Lung (tissue), 12 donors: Measurements from ENCODE around the gene SLX4. TPM values are rescaled to one million over a fixed set of nuclear protein-coding genes. Genes with fewer than 3 reads are reported as not detected.

Experiments used
- ATAC-seq: fragments of 200-7000 bp; cut with Tn5 transposase; one replicate; pipeline ENCODE4 v1.9.1; 2020; ENCODE audit warnings: moderate number of reproducible peaks; ENCODE audit not compliant: insufficient read depth, low FRiP score
- DNase-seq, 3 donors: peaks; one replicate each; pipeline ENCODE4 v3.0.0-alpha.2; 2013 to 2017
- H3K27ac ChIP-seq, 2 donors: one replicate each; pipeline ENCODE4 v1.5.1; 2013; ENCODE audit warnings: mild to moderate bottlenecking in 2 of 2, moderate library complexity in 2 of 2, control low read depth in 1 of 2, inconsistent platforms in 1 of 2, low read depth in 1 of 2, low read length in 1 of 2
- H3K27me3 ChIP-seq, 3 donors: one replicate each; pipeline ENCODE4 v1.5.1; 2013; ENCODE audit warnings: low read length in 2 of 3; ENCODE audit not compliant: control insufficient read depth in 3 of 3, insufficient read depth in 3 of 3
- H3K36me3 ChIP-seq, 4 donors: one replicate each; pipeline ENCODE4 v1.5.1; 2013; ENCODE audit warnings: low read length in 4 of 4, mild to moderate bottlenecking in 1 of 4, moderate library complexity in 1 of 4; ENCODE audit not compliant: control insufficient read depth in 4 of 4, insufficient read depth in 4 of 4
- H3K4me1 ChIP-seq, 5 donors: one replicate each; pipeline ENCODE4 v1.5.1; 2013; ENCODE audit warnings: low read length in 5 of 5, mild to moderate bottlenecking in 2 of 5, moderate library complexity in 1 of 5; ENCODE audit not compliant: control insufficient read depth in 5 of 5, insufficient read depth in 5 of 5
- H3K4me3 ChIP-seq: one replicate; pipeline ENCODE4 v1.5.1; 2013; ENCODE audit warnings: mild to moderate bottlenecking, control low read depth, moderate library complexity
- H3K9ac ChIP-seq, 2 donors: one replicate each; pipeline ENCODE4 v1.5.1; 2013; ENCODE audit warnings: low read length in 2 of 2, control low read depth in 1 of 2; ENCODE audit not compliant: insufficient read depth in 1 of 2
- H3K9me3 ChIP-seq, 4 donors: one replicate each; pipeline ENCODE4 v1.5.1; 2013; ENCODE audit warnings: low read length in 3 of 4, mild to moderate bottlenecking in 1 of 4, moderate library complexity in 1 of 4; ENCODE audit not compliant: control insufficient read depth in 4 of 4, insufficient read depth in 3 of 4
- CTCF ChIP-seq: IDR thresholded peaks from 2 replicates; pipeline ENCODE4 v1.5.1; 2012; ENCODE audit warnings: mild to moderate bottlenecking; ENCODE audit errors: control extremely low read depth, extremely low read depth
- WGBS, 2 donors: extraction: QIAGEN DNeasy Blood & Tissue Kit; methylation state at CpG; one replicate each; pipeline ENCODE4 v1.1.7; 2013; 5-methylcytosine and 5-hydroxymethylcytosine counted together
- polyA plus RNA-seq, 2 donors: library from polyadenylated mRNA; stranded (reverse); fragments of 200-250 nt; gene quantifications; one replicate each; pipeline ENCODE4 v1.2.1, GENCODE V29; 2013
- total RNA-seq, 2 donors: library from RNA; depleted of rRNA in 1 of 2; stranded (reverse); fragments of >200 nt in 1 of 2; gene quantifications; one replicate each; pipeline ENCODE4 v1.2.1, GENCODE V29; 2014 to 2021
- donor health status: control.
- donor health status: control.
- donor health status: Bipolar disorder and iron deficiency.
- donor health status: healthy.
- donor health status: DM: yes; HTN: yes; CAD: no.

Gene SLX4
- total and polyA plus RNA-seq, 4 donors = 2.4 to 7.0 (median 3.7) TPM

GRCh38 chr16:3562914-3563480 is 48.4 kb downstream of the SLX4 start:
- Histone ChIP-seq H3K27me3 (no peaks in the 10 kb centered on the region), H3K9me3 (no peaks in the 10 kb centered on the region), H3K4me3 (no peak overlapping the region), H3K4me1 (peaks cover 0 to 1% (median 0%) of the 10 kb centered on the region in 5 donors), H3K9ac (no peak overlapping the region), H3K36me3 (peaks cover 0 to 17% (median 0%) of the 10 kb centered on the region in 4 donors), H3K27ac (no peak overlapping the region)
- no peak for DNase-seq
- TF ChIP-seq CTCF = no peak
- ATAC-seq = no peak
- WGBS, 2 donors = 96% methylated on average over 28 to 29 of the region's 29 CpGs

GRCh38 chr16:3561626-3562025 is 49.8 kb downstream of the SLX4 start:
- Histone ChIP-seq H3K4me3 (no peak overlapping the region), H3K27ac (no peak overlapping the region), H3K9me3 (peaks cover 0 to 2% (median 0%) of the 10 kb centered on the region in 4 donors), H3K36me3 (peaks cover 0 to 22% (median 0%) of the 10 kb centered on the region in 4 donors), H3K9ac (no peak overlapping the region), H3K4me1 (peaks cover 0 to 1% (median 0%) of the 10 kb centered on the region in 5 donors), H3K27me3 (no peaks in the 10 kb centered on the region)
- no peak for ATAC-seq
- no peak for TF ChIP-seq CTCF
- DNase-seq = no peak
- WGBS, 2 donors = 94 to 96% methylated on average over 15 of the region's 15 CpGs

- ATAC-seq (no peak), DNase-seq (no peak)
- peaks cover 0 to 13% (median 0%) of the 10 kb centered on the region in 4 donors for H3K36me3 ChIP-seq
- no peak overlapping the region for H3K4me3 ChIP-seq
- 95% methylated on average over 7 of the region's 7 CpGs for WGBS, 2 donors
- H3K9me3 ChIP-seq = peaks cover 0 to 2% (median 0%) of the 10 kb centered on the region in 4 donors
- no peak overlapping the region for H3K27ac ChIP-seq
- no peak overlapping the region for H3K9ac ChIP-seq
- H3K27me3 ChIP-seq = no peaks in the 10 kb centered on the region
- no peak for TF ChIP-seq CTCF
- H3K4me1 ChIP-seq = no peaks in the 10 kb centered on the region
Measured at GRCh38 chr16:3554351-3554928, 57.0 kb downstream of the SLX4 start.
